Measurements from ENCODE around the gene HSDL2. TPM values are rescaled to one million over a fixed set of nuclear protein-coding genes. Genes with fewer than 3 reads are reported as not detected.
A peak's percentile ranks its signal among the peaks of the same experiment; 100 is the strongest.

Gene HSDL2
- total RNA-seq, 1 donor from 2014 or later: 21.1 TPM

- no peaks in the 10 kb centered on the region for H3K9me3 Mint-ChIP-seq (ENCODE audit: unreplicated experiment)
- Histone ChIP-seq H3K27ac (ENCODE audit: low read depth, low read length) (peak overlapping the region; percentile 82), H3K9ac (ENCODE audit: low read length) (peak overlapping the region; percentile 85), H3K79me2 (ENCODE audit: insufficient read depth, low read length) (peaks cover 52% of the 10 kb centered on the region), H3K36me3 (ENCODE audit: insufficient read depth, low read length) (no peaks in the 10 kb centered on the region), H4K20me1 (ENCODE audit: insufficient read depth, low read length) (peaks cover 42% of the 10 kb centered on the region), H2AFZ (ENCODE audit: low read depth, low read length) (peak overlapping the region; percentile 70), H3K4me1 (ENCODE audit: insufficient read depth, low read length) (no peaks in the 10 kb centered on the region), H3K9me3 (ENCODE audit: insufficient read depth, low read depth, low read length) (no peaks in the 10 kb centered on the region), H3K27me3 (ENCODE audit: insufficient read depth, low read length) (no peaks in the 10 kb centered on the region), H3K4me3 (ENCODE audit: insufficient read depth, low read depth, low read length) (peak overlapping the region; percentile 73), H3K4me2 (ENCODE audit: low read length) (peak overlapping the region; percentile 80)
- H3K4me3 Mint-ChIP-seq (ENCODE audit: unreplicated experiment): peak overlapping the region; percentile 95
- FAIRE-seq (no peak), DNase-seq (ENCODE audit: low read depth) (no peak)
- TF ChIP-seq CTCF (IDR thresholded peaks at IDR 0.05; ENCODE audit: insufficient read depth, low read depth, low read length) (no peak), EZH2 (IDR thresholded peaks at IDR 0.05; ENCODE audit: insufficient read depth, low read length) (no peak)
- peak overlapping the region; percentile 94 for H3K27ac Mint-ChIP-seq (ENCODE audit: unreplicated experiment)
- H3K36me3 Mint-ChIP-seq (ENCODE audit: low read depth, unreplicated experiment): no peaks in the 10 kb centered on the region
- no peaks in the 10 kb centered on the region for H3K27me3 Mint-ChIP-seq (ENCODE audit: low read depth, unreplicated experiment)
- peaks cover 3% of the 10 kb centered on the region for H3K4me1 Mint-ChIP-seq (ENCODE audit: low read depth, unreplicated experiment)
Observed at GRCh38 chr9:112332674-112332976, 47.3 kb upstream of the HSDL2 start.

DNA sequence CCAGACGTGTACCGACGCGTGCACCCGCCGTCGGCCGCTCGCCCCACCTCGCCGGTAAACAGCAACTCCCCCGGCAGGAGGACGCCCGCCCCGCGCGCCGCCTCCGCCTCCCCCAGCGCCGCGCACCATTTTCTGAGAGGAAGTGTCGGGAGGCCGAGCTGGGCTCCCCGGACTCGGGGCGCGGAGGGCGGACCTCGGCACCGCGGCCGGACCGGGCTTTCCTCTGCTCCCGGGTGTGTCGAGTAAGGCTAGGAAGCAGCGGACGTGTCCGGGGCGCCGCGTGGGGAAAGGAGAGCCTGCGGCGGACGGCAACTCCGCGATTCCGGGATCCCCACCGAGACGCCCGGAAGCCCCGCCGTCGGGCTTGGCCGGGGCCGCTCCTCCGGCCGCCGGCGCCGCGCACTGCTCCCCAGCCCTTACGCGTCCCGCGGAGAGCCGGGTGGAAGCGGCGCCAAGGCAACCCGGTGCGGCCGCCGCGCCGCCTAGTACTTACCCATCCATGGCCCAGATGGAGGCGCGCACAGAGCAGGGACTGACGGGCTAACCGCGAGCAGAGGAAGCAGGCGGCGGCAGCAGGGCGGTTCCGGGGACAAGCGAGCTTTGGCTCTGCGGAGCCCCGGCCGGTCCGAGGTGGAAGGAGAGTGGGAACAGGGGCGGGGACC lies 46.8 kb upstream of the HSDL2 start, which contains the start of gene PTBP3:
TSS of gene PTBP3 (minus strand) at position 643 of the 662 bp plus-strand sequence. CDS start 35,754 bp downstream, outside the sequence.
- H3K4me1 ChIP-seq (ENCODE audit: insufficient read depth, low read length): no peaks in the 10 kb centered on the region
- H3K36me3 ChIP-seq (ENCODE audit: insufficient read depth, low read length): no peaks in the 10 kb centered on the region
- DNase-seq (ENCODE audit: low read depth) (peak; percentile 39), FAIRE-seq (no peak)
- peak within 1 kb of the TSS; percentile 74 for H3K4me3 ChIP-seq (ENCODE audit: insufficient read depth, low read depth, low read length)
- peaks cover 47% of the 10 kb centered on the region for H3K79me2 ChIP-seq (ENCODE audit: insufficient read depth, low read length)
- H2AFZ ChIP-seq (ENCODE audit: low read depth, low read length): peak within 1 kb of the TSS; percentile 94
- Mint-ChIP-seq H3K4me3 (ENCODE audit: unreplicated experiment) (peak within 1 kb of the TSS; percentile 95), H3K9me3 (ENCODE audit: unreplicated experiment) (no peaks in the 10 kb centered on the region), H3K27me3 (ENCODE audit: low read depth, unreplicated experiment) (no peaks in the 10 kb centered on the region), H3K27ac (ENCODE audit: unreplicated experiment) (peak within 1 kb of the TSS; percentile 98), H3K4me1 (ENCODE audit: low read depth, unreplicated experiment) (peaks cover 6% of the 10 kb centered on the region), H3K36me3 (ENCODE audit: low read depth, unreplicated experiment) (no peaks in the 10 kb centered on the region)
- peak within 1 kb of the TSS; percentile 92 for H3K27ac ChIP-seq (ENCODE audit: low read depth, low read length)
- H3K9ac ChIP-seq (ENCODE audit: low read length): peak within 1 kb of the TSS; percentile 91
- H4K20me1 ChIP-seq (ENCODE audit: insufficient read depth, low read length): peaks cover 37% of the 10 kb centered on the region
- no peak for TF ChIP-seq CTCF (IDR thresholded peaks at IDR 0.05; ENCODE audit: insufficient read depth, low read depth, low read length)
- no peaks in the 10 kb centered on the region for H3K9me3 ChIP-seq (ENCODE audit: insufficient read depth, low read depth, low read length)
- H3K27me3 ChIP-seq (ENCODE audit: insufficient read depth, low read length): no peaks in the 10 kb centered on the region
- H3K4me2 ChIP-seq (ENCODE audit: low read length): peak within 1 kb of the TSS; percentile 87
